ENCODE data around the gene CTXN3.

The CTXN3 gene

DNA sequence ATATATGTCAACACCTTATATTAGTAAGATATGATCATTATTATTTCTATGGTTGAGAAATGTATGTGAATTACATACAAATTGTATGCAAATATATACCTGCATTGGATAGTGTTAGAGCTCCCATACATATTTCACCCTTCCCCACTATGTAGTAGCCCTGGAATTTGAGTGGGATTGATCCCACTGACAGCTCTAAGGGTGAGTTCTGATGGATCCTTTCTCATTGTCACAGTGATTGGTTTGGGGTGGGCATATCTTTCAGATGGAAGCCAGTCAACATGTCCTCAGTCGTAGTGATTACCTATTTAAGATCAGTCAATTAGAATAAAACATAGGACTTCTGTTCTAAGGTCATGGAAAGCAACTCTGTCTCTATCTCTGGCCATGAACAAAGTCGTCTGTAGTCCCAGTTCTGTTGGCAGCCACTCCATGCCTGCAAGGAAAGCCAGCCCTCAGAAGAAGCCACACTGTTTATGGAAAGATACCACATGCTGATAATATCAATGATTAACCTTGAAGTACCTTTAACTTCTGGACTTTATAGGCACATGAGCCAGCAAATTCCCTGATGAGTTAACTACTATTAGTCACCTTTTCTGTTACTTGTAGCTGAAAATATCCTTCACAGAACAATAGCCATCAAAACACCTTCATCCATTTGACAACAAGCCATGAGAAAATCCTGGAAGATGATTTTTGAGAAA, 49.2 kb downstream of the CTXN3 start:
- DNase-seq (ENCODE audit: low read depth in 1 of 2, low spot score in 1 of 2) = no peak

DNA sequence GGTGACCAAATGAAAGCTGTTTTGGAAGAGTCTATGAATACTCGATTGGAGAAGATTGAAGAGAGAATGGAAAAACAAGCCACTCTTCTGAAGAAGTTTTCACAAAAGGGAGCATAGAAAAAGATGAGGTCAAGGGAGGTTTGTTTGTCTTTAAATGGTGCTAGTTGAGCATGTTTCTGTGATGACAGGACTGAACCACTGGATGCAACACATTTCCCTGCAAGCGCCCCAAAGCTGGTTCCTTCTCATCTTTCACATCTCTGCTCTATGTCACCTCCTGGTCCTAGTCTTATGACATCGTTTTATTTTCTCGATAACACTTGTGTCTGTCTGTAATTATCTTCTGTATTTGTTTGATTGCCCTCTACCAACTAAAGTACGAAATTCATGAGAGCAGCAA, 50.5 kb downstream of the CTXN3 start:
- no peak for DNase-seq (ENCODE audit: low read depth in 1 of 2, low spot score in 1 of 2)

DNA sequence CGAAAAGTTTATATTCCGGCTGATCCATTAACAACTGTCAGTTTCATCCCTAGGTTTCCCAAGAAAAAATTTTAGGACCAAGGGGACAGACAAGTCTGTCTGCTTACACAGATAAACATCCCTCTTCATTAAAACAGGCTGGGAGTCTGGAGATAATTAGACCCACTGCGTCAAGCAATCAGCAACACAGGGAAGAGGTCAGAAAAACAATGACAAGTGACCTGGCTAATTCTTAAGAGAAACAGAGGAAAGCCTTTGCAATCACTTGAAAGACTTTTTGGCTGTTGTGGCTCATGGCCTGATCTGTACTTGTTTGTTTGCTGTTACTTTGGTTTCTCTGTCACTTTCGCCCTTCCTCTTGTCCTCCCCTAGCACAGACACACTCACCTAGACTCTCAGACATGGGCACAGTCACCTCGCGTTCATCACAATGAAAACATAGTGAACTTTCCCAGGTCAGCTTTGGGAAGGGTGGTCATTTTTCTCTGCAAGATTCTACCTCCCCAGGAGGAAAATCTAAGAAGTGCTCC, 51.4 kb downstream of the CTXN3 start:
- DNase-seq (ENCODE audit: low read depth in 1 of 2, low spot score in 1 of 2) = no peak

DNA sequence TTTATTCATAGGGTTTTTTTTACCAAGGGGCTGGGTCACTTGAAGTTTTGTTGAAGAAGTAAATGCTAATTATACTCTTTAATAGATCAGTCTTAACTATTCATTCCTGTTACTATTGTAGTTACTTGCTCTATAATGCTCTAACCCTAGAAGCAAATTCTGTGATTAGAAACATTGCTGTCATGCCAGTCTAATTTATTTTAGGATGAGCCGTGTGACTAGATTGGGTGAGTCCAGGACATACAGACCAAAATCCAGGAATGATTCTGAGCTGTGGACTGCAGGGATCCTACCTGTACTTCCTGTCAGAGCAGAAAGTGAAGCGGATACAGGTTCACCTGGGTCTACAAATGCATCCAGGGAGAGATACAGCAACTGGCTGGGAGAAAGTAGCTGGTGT, 53.6 kb downstream of the CTXN3 start:
- DNase-seq (ENCODE audit: low read depth in 1 of 2, low spot score in 1 of 2) = no peak

DNA sequence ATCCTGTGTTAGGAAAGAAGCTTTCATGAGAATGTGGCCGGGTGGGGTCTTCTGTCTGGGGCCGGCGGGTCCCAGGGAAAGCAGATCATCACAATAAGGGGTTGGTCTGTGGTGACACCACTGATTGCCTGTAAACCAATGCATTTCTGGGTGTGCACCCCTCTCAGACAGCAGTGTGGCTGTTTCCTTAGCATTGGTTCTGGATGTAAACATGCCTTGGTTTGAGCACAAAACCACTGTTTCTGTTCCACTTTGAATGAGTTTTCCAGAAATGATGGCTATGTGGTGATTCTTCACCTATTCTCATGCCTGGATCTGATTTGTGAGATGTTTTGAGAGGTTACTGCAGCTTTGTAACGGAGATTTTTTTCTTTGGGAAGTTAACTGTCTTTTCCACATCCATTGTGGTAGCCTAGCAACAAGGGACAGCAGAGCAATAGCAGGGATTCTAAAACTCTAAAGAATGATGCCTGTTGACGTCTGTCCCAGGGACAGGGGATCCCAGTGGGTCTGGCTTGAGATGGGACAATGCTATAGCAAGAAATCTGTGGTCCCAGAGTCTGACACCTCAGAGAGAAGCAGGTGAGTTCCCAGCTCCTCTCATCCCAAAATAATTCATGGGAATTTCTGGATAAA, 54.2 kb downstream of the CTXN3 start, which contains the start of gene CCDC192:
Gene CCDC192, plus strand, starts transcription at position 466 of the 636 bp plus-strand sequence. Its CDS starts 55 bp downstream, at position 521.
- DNase-seq (ENCODE audit: low read depth in 1 of 2, low spot score in 1 of 2) = no peak

DNA sequence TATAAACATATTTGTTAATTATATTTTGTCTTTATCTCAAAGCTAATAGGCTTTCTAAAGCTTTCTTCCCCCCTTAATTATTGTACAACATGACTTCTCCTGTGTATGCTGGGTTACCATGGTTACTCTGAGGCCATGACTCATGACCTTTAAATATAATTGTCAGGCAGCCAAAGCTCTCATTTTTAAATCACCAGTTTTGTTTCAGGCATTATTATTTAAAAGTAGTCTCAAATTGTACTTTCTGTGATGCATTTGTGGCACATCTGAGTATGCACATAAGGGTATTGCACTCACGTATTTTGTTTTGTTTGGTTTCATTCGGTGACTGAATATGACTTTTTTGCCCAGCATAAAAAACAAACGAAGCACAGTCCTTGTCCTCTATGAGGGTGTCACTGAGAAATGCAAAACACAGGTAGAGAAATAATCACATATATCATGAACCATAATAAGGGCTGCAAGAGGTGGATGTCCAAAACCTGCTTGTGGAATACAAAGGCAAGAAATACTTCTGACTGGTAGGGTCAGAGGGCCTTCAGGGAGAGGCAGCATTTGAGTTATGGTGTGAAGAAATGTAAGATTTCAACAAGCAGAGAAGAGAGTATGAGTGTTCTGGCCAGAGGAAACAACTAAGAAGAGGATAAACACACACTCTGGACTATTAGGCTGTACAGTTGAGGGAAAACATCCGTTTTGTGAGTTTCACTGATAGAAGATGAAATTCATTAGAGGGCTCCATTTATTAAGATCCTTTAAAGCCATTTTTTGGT, 56.4 kb downstream of the CTXN3 start:
- no peak for DNase-seq (ENCODE audit: low read depth in 1 of 2, low spot score in 1 of 2)

DNA sequence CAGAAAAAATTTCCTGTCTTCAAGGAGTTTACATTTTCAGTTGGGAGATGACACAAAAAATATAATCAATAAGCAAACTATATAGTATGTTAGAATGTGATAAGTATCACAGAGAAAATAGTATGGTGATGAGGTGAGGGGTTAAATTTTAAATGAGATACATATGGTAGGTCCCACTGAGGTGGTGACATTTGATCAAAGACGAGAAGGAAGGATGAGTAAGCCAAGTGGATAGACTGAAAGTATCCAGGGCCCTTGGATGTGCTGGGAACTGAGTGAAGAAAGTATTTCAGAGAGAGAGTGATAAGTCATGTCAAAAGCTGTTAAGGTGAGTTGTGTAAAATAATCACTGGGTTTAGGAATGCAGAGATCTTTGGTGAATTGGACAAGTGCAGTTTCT, 57.8 kb downstream of the CTXN3 start:
- DNase-seq (ENCODE audit: low read depth in 1 of 2, low spot score in 1 of 2) = no peak

DNA sequence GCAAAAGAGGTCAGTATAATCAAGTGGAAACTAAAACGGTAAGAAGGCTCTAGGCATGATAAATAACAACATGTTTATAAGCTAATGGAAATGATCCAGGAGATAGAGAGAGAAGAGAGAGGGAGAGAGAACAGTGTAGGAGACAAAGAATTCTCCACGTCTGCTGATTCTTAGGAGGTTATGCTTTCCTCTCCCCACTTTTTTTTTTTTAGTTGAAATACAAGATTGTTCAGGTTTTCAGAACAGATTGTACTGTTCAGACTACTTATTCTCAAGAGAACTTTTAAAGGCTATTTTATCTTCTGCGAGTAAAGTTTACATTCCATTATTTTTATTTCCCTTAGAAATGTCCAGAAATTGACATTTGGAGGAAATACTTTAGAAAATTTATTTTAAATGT, 58.3 kb downstream of the CTXN3 start:
- DNase-seq (ENCODE audit: low read depth in 1 of 2, low spot score in 1 of 2) = no peak
